Keratinocyte (primary cell): ENCODE measurements around the gene FAM114A1. TPM values are rescaled to one million over a fixed set of nuclear protein-coding genes. Genes with fewer than 3 reads are reported as not detected.

ENCODE experiments used
- DNase-seq: peaks from one replicate; pipeline ENCODE4 v3.0.0-alpha.2; 2011; ENCODE audit warnings: low read depth, missing footprints, low spot score
- FAIRE-seq: peaks from 2 replicates; lab custom pipeline; 2011; peaks lifted over from hg19 to GRCh38; lab: Jason Lieb, UNC
- H2AFZ ChIP-seq: 2 replicates; pipeline ENCODE4 v1.6.0; 2012; ENCODE audit warnings: low read length, control low read depth, inconsistent platforms; ENCODE audit not compliant: control insufficient read depth
- H3K27ac ChIP-seq: 2 replicates; pipeline ENCODE4 v1.5.1; 2011; ENCODE audit warnings: low read length; ENCODE audit not compliant: control insufficient read depth, insufficient read depth
- H3K27me3 ChIP-seq: 3 replicates; pipeline ENCODE4 v1.6.0; 2011; ENCODE audit warnings: low read length; ENCODE audit not compliant: control insufficient read depth, insufficient read depth; ENCODE audit errors: extremely low read depth
- H3K36me3 ChIP-seq, 2 experiments: 2 replicates in 1 of 2; 3 replicates in 1 of 2; pipeline ENCODE4 v1.5.1; 2011; ENCODE audit warnings: low read length in 2 of 2, mild to moderate bottlenecking in 1 of 2; ENCODE audit not compliant: control insufficient read depth in 2 of 2, insufficient read depth in 2 of 2; ENCODE audit errors: extremely low read depth in 1 of 2
- H3K4me1 ChIP-seq: 3 replicates; pipeline ENCODE4 v1.5.1; 2011; ENCODE audit warnings: low read length; ENCODE audit not compliant: control insufficient read depth, insufficient read depth; ENCODE audit errors: extremely low read depth
- H3K4me2 ChIP-seq: 3 replicates; pipeline ENCODE4 v1.6.0; 2011; ENCODE audit warnings: low read depth, low read length; ENCODE audit not compliant: control insufficient read depth, insufficient read depth; ENCODE audit errors: extremely low read depth
- H3K4me3 ChIP-seq, 3 experiments: fragments of 200-600 bp in 1 of 3; sonication (generic) in 1 of 3; 2 replicates in 2 of 3; 3 replicates in 1 of 3; pipeline ENCODE4 v1.5.1; 2011 to 2016; ENCODE audit warnings: low read length in 3 of 3, mild to moderate bottlenecking in 3 of 3, control low read depth in 2 of 3, inconsistent platforms in 1 of 3, low read depth in 1 of 3, mixed read lengths in 1 of 3, mixed run types in 1 of 3, moderate library complexity in 1 of 3; ENCODE audit not compliant: control insufficient read depth in 2 of 3, insufficient read depth in 2 of 3; ENCODE audit errors: extremely low read depth in 1 of 3
- H3K79me2 ChIP-seq: 2 replicates; pipeline ENCODE4 v1.6.0; 2012; ENCODE audit warnings: low read length; ENCODE audit not compliant: control insufficient read depth, insufficient read depth
- H3K9ac ChIP-seq: 3 replicates; pipeline ENCODE4 v1.6.0; 2011; ENCODE audit warnings: low read length; ENCODE audit not compliant: control insufficient read depth, insufficient read depth; ENCODE audit errors: extremely low read depth
- H3K9me1 ChIP-seq: 3 replicates; pipeline ENCODE4 v1.6.0; 2011; ENCODE audit warnings: low read length; ENCODE audit not compliant: control insufficient read depth, insufficient read depth; ENCODE audit errors: extremely low read depth
- H3K9me3 ChIP-seq: 2 replicates; pipeline ENCODE4 v1.5.1; 2012; ENCODE audit warnings: low read depth, low read length; ENCODE audit not compliant: control insufficient read depth
- H4K20me1 ChIP-seq: 3 replicates; pipeline ENCODE4 v1.6.0; 2011; ENCODE audit warnings: low read length; ENCODE audit not compliant: control insufficient read depth, insufficient read depth; ENCODE audit errors: extremely low read depth
- EZH2 ChIP-seq: IDR thresholded peaks from one replicate; pipeline ENCODE4 v1.6.1; 2012; ENCODE audit warnings: inconsistent platforms, mild to moderate bottlenecking, low read length, moderate library complexity
- dilution Hi-C: fragments of 300-500 bp; cut with MboI; formaldehyde crosslinking; loops from one replicate; pipeline ENCODE4 v1.7.0; 2020; ENCODE audit warnings: low sequenced_read_pairs; ENCODE audit not compliant: extremely low pct_ligation_motif_present
- polyA plus RNA-seq, 5 experiments: library from polyadenylated mRNA; depleted of rRNA in 3 of 5; stranded (reverse) in 3 of 5; stranded (forward) in 1 of 5; unstranded in 1 of 5; fragments of >200 nt; gene quantifications; 1 replicate in 1 of 5; 2 replicates in 3 of 5; 3 replicates in 1 of 5; pipeline versions ENCODE4 v1.2.1 to v1.2.3, GENCODE V29; 2011 to 2012; ENCODE audit warnings: missing spikeins in 2 of 5, low read depth in 1 of 5, low replicate concordance in 1 of 5
- TF ChIP-seq, protein P1 (sequence below), 3 experiments: IDR thresholded peaks in 1 of 3; conservative IDR thresholded peaks in 1 of 3; optimal IDR thresholded peaks in 1 of 3; 2 replicates in 2 of 3; 3 replicates in 1 of 3; pipeline versions ENCODE3 to v1.5.1; 2011; ENCODE audit warnings: low read length in 3 of 3, mild to moderate bottlenecking in 3 of 3, moderate library complexity in 2 of 3, control low read depth in 1 of 3, inconsistent platforms in 1 of 3; ENCODE audit not compliant: insufficient read depth in 2 of 3; ENCODE audit errors: extremely low read depth in 1 of 3

Gene FAM114A1
- polyA plus RNA-seq, 1 donor (not counting 4 experiments of a cell fraction or from before 2014, with no cell fraction given), result 47.2 TPM

DNA sequence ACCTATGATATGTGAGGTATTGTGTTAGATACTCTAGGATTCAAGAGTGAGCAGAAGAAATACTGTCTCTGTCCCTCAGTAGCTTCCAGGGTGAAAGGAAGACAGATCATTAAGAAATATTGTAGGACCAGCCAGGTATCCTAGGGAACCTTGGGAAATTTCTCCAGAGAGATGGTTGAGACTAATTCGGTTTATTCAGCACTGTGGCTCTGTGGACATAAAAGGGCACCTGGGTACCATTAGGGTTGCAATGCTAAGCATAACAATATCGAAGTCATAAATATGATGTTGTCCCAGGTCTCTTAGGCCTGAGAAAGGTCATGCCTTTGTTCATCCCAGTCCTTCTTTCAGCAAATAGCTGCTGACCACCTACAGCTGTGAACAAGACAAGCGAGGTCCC lies 61.0 kb downstream of the FAM114A1 start:
- H2AFZ ChIP-seq, result no peak overlapping the region
- TF ChIP-seq EZH2, result no peak
- TF ChIP-seq, protein P1, sequence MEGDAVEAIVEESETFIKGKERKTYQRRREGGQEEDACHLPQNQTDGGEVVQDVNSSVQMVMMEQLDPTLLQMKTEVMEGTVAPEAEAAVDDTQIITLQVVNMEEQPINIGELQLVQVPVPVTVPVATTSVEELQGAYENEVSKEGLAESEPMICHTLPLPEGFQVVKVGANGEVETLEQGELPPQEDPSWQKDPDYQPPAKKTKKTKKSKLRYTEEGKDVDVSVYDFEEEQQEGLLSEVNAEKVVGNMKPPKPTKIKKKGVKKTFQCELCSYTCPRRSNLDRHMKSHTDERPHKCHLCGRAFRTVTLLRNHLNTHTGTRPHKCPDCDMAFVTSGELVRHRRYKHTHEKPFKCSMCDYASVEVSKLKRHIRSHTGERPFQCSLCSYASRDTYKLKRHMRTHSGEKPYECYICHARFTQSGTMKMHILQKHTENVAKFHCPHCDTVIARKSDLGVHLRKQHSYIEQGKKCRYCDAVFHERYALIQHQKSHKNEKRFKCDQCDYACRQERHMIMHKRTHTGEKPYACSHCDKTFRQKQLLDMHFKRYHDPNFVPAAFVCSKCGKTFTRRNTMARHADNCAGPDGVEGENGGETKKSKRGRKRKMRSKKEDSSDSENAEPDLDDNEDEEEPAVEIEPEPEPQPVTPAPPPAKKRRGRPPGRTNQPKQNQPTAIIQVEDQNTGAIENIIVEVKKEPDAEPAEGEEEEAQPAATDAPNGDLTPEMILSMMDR (optimal IDR thresholded peaks at IDR 0.05 in 1 of 3, IDR thresholded peaks at IDR 0.05 in 1 of 3, conservative IDR thresholded peaks at IDR 0.05 in 1 of 3; ENCODE audit: extremely low read depth in 1 of 3, insufficient read depth in 2 of 3, low read length in 3 of 3), result no peak
- H3K4me2 ChIP-seq, result no peak overlapping the region
- H4K20me1 ChIP-seq, result no peaks in the 10 kb centered on the region
- H3K9ac ChIP-seq, result no peak overlapping the region
- peaks cover 2% of the 10 kb centered on the region for H3K9me1 ChIP-seq
- H3K79me2 ChIP-seq, result no peaks in the 10 kb centered on the region
- dilution Hi-C loops, result no loop called here
- no peak overlapping the region for H3K27ac ChIP-seq
- no peak overlapping the region for H3K4me3 ChIP-seq
- DNase-seq (no peak), FAIRE-seq (no peak)
- no peaks in the 10 kb centered on the region for H3K27me3 ChIP-seq
- H3K4me1 ChIP-seq, result no peaks in the 10 kb centered on the region
- peaks cover 6% of the 10 kb centered on the region in 2 experiments for H3K36me3 ChIP-seq
- H3K9me3 ChIP-seq, result no peaks in the 10 kb centered on the region

DNA sequence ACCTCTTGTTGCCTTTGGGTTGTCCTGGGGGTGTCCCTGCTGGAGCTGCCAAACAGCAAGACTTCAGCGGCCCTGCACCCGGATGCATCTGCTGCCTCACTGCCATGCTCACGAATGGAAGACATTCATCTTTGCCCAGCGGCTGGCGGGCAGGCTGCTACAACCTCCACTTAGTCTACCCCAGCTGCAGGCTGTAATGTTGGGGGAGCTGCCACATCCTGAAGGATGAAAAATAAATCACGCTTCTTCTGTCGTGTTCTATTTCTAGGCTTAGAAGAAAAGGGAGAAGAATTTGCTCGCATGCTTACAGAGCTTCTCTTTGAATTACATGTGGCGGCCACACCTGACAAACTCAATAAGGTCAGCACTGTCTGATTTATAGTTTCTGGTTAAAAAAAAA lies 61.4 kb downstream of the FAM114A1 start:
- FAIRE-seq (no peak), DNase-seq (no peak)
- H3K4me2 ChIP-seq, result no peak overlapping the region
- H3K79me2 ChIP-seq, result no peaks in the 10 kb centered on the region
- dilution Hi-C loops, result no loop called here
- H3K27ac ChIP-seq, result no peak overlapping the region
- H3K4me3 ChIP-seq, result no peak overlapping the region
- H3K9me3 ChIP-seq, result no peaks in the 10 kb centered on the region
- no peak overlapping the region for H2AFZ ChIP-seq
- H3K9me1 ChIP-seq, result peaks cover 2% of the 10 kb centered on the region
- no peaks in the 10 kb centered on the region for H3K27me3 ChIP-seq
- TF ChIP-seq, protein P1 (optimal IDR thresholded peaks at IDR 0.05 in 1 of 3, IDR thresholded peaks at IDR 0.05 in 1 of 3, conservative IDR thresholded peaks at IDR 0.05 in 1 of 3; ENCODE audit: extremely low read depth in 1 of 3, insufficient read depth in 2 of 3, low read length in 3 of 3), result no peak
- no peak for TF ChIP-seq EZH2
- H3K9ac ChIP-seq, result no peak overlapping the region
- peaks cover 6 to 9% of the 10 kb centered on the region in 2 experiments for H3K36me3 ChIP-seq
- H4K20me1 ChIP-seq, result no peaks in the 10 kb centered on the region
- H3K4me1 ChIP-seq, result no peaks in the 10 kb centered on the region
